Activated T-helper 1 cell treated with Interleukin-2 at 50 U/mL for 16 hours (primary cell): Measurements from ENCODE around the gene IRF3.

ENCODE experiments used
- DNase-seq: peaks from one replicate; pipeline ENCODE4 v3.0.0-alpha.2; 2020; ENCODE audit warnings: low read depth

IRF3 gene

DNA sequence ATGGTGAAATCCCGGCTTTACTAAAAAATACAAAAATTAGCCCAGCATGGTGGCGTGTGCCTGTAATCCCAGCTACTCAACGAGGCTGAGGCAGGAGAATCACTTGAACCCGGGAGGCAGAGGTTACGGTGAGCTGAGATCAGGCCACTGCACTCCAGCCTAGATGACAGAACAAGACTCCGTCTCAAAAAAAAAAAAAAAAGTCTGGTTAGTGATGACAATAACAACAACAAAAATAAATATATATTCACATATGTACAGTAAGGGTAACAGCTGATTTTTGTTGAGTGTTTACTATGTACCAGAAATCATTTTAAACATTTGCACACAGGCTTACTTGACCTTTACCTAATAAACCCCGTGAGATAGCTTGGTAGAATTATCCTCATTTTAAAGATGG lies 48.7 kb downstream of the IRF3 start:
- DNase-seq, result no peak

DNA sequence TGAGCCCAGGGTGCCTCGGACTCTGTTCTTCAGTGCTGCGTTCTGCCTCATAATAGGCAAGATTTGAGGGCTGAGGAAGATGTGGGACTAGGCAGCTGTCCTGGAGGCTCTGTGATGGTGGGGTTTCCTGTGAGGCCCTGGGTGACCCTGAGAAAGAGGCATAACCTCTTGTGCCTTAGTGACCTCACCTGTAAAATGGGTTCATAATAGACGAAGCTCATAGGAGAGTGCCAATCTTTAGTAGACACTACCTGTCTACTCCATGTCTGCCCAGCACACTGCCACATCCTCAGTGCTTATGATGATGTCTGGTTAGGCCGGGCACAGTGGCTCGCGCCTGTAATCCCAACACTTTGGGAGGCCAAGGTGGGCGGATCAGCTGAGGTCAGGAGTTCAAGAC lies 49.1 kb downstream of the IRF3 start:
- DNase-seq, result no peak

DNA sequence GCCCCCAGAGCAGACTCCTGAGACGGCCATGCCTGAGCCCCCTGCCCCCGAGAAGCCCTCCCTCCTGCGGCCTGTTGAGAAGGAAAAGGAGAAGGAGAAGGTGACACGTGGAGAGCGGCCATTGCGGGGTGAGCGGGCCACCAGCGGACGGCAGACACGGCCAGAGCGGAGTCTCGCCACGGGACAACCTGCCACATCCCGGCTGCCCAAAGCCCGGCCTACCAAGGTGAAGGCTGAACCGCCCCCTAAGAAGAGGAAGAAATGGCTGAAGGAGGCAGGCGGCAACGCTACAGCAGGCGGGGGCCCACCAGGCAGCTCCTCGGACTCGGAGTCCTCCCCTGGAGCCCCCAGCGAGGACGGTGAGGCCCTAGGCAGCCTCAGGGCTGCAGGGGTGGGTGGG lies 49.8 kb downstream of the IRF3 start:
- no peak for DNase-seq

DNA sequence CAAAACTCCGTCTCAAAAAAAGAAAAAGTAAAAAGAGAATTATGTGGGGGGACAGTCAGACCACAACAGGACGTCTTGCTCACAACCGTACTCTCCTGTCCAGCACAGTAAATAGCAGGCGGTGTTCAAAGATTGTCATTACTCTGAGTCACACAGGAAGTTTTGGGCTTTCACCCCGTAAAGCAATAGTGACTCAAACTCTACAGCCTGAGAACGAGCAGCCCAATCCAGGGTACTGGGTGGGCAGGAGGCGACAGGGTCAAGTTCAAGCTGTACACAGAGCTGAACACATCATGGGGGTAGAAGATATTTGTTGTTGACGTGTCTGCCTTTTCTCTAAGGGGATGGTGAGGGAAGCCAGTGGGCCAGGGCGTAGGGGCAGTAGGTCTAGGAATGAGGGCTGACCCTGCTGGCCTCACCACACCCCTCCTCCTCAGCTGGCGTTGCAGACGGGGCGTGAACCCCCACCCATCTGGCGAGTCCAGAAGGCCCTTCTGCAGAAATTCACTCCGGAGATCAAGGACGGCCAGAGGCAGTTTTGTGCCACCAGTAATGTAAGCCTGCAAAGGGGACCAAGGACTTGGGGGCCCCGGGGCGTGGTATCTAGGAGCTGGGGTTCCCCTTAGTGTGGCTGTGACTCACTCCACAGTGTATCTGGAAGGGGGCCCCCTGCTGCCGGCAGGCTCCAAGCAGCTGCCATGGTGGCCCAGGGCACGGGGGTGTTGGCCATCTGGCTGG lies 51.4 kb downstream of the IRF3 start:
- no peak for DNase-seq

DNA sequence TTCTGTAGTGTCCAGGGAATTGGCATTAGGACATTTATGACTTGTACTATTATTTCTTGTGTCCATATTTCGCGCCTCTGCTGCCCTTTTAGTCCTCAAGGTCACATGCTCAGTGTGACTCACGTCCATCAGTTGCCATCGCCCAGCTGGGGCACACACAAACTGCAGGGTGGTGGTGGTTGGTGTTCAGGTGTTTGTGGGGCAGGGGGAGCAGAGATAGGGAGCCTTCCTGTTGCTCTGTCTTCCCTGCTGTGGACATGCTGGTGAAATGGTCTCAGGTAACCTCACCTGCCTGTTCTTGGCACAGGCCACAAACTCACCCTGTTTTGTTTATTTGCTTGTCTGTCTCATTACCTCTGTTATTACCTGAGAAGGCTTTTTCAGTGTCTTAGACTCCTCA lies 52.3 kb downstream of the IRF3 start:
- DNase-seq, result no peak
